HG03066 (cell line): ENCODE results near the gene RPAIN.

Experiments used
- ATAC-seq: cut with Tn5 transposase; IDR thresholded peaks from one replicate; pipeline ENCODE4 v1.9.1; 2021; ENCODE audit warnings: low read depth; ENCODE audit not compliant: unreplicated experiment

The RPAIN gene

DNA sequence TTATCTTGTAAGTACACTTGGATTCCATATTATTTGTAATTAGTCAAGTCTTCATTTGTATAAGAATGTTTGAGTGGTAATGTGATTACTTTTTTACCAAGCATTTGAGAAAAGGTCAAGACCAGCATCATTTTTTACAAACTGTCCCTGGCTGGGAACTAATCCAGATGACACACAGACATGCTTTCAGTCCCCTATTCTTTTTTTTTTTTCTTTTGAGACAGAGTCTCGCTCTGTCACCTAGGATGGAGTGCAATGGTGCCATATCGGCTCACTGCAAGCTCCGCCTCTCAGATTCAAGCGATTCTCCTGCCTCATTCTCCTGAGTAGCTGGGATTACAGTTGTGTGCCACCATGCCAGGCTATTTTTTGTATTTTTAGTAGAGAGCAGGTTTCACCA is 61.5 kb downstream of the RPAIN start:
- ATAC-seq = no peak
